T-helper 9 cell (primary cell): ENCODE results near the gene DYNC1H1.

ENCODE experiments used
- DNase-seq: peaks from one replicate; pipeline ENCODE4 v3.0.0-alpha.2; 2020
- total RNA-seq, 2 donors: gene quantifications; one replicate each; lab custom pipeline; 2026; lab: John Stamatoyannopoulos, UW

Gene DYNC1H1
- total RNA-seq, result 651 to 808 reads per million in 2 donors

- peak; percentile 83 for DNase-seq
Observed at GRCh38 chr14:101964297-101965180, at the start of gene DYNC1H1. Gene DYNC1H1 (plus strand): TSS chr14:101964573. CDS start chr14:101964692, 119 bp downstream.

GRCh38 chr14:101915871-101916815 is 48.2 kb upstream of the DYNC1H1 start:
- DNase-seq, result no peak

DNA sequence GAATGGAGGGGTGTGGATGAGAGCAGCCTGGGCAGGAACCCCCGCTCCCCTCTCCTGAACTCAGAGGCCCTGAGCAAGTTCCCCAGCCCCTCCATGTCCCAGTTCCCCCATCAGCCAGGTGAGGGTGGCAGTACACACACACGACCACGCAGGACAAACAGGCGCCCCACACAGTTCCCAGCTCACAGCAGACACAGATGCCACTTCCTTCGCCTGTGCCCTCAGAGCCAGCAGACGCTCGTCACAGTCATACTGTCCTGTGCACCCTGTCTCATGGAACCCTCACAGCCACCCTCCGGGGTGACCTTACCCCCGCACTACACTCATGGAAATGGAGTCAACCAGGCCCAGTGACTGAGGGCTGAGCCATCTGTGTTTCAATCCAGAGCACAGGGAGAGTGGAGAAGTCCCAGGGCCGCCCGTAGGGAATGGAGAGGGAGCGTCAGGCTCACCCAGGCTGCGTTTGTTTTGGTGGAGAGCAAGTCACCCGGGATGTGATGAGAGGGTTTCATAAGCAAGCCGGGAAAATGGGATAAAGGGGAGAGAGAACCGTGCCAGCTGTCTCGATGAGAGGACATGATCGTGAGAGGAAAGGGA is 47.5 kb upstream of the DYNC1H1 start:
- DNase-seq, result no peak

- DNase-seq, result no peak
Observed at GRCh38 chr14:101917413-101918017, 46.9 kb upstream of the DYNC1H1 start.

- DNase-seq, result no peak
Observed at GRCh38 chr14:101918065-101918989, 46.0 kb upstream of the DYNC1H1 start.

DNA sequence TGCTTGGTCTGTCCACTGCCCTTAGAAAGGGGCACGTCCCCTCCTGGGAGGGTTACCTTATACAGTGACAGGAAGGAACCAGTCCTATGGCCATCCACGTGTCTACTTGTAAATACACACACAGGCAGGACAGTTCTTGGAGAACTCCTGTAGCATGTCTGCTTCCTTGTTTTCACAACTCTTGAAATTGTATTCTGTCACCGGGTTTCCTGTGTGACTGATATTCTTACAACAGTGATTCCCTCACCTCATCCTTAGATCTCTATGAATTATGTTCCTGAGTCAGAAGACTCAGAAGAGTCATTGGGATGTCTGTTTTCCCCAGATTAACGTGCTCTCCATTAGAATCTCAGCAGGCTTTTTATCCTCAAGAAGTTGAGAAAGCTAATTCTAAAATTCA is 44.1 kb upstream of the DYNC1H1 start:
- DNase-seq, result no peak

- DNase-seq, result no peak
Observed at GRCh38 chr14:101922866-101923265, 41.5 kb upstream of the DYNC1H1 start.

GRCh38 chr14:101925152-101925551 is 39.2 kb upstream of the DYNC1H1 start:
- no peak for DNase-seq

- DNase-seq, result no peak
Observed at GRCh38 chr14:101926085-101926484, 38.3 kb upstream of the DYNC1H1 start.

DNA sequence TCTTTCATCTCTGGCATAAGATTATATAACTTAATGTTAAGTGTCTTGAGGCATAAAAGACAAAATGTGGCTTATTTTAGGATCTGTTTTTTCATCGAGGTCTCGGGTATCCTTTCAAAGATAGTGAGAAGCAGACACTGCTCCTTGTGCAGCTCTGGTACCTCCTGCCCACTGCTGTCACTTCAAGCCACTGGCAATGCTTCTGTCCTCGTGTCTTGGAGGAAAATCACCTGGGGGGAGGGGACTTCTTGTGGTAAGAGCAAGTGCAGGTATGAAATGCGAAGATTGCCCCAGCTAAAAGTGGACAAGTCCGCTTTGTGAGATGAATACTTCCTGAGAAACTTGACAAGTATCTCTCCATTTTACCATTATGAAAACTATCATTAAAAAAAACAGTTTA is 37.8 kb upstream of the DYNC1H1 start:
- DNase-seq, result no peak

DNA sequence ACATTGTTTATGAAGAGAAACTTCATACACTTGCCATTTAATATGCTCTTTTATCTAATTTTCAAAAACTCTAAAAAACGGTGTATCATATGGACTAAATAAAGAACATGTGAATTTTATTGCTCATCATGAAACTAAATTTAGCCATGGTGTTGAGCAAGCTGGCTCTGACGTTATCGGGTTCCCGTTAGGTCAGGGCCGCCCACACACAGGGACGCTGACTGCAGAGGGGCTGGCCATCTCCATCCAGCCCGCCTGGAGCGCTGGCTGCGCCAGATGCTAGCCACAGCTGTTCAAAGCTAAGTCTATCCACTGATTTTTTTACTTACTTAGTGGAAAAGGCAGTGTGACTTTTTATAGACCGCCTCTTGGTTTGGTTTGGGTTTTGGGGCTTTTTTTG is 36.5 kb upstream of the DYNC1H1 start:
- DNase-seq, result no peak

- no peak for DNase-seq
Observed at GRCh38 chr14:101928415-101928841, 35.9 kb upstream of the DYNC1H1 start.

DNA sequence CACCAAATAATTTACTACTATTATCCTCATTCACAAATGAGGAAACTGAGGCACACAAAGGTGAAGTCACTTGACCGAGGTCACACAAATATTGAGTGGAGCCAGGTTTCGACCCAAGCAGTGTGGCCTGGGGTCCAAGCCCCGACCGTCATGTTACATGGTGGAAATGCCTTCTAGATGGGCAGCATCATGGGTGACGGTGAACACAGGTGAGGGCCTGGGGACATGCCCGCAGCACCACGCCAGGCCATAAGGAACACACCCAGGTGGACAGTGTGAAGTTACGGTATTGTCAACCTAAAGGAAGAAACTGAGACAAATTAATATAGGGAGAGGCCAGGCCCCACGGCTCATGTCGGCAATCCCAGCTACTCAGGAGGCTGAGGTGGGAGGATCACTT is 35.3 kb upstream of the DYNC1H1 start:
- no peak for DNase-seq

DNA sequence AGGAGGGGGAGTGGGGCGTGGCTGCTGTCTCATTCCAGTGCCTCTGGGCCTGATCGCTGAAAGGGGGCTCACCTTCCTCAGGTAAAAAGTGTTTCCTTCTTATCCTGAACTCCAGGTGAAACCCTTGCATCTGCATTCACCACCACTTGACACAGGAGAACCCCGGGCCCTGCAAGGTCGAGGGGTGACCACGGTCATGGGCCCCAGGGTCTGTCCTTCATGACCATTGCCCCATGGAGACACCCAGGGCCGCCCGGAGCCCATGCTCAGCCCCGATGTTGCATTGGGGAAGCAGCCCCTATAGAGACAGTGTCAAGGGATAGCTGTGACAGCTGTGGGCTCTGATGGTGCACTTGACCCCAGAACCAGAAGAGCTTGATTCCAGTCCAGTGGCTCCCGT is 34.4 kb upstream of the DYNC1H1 start:
- no peak for DNase-seq

DNA sequence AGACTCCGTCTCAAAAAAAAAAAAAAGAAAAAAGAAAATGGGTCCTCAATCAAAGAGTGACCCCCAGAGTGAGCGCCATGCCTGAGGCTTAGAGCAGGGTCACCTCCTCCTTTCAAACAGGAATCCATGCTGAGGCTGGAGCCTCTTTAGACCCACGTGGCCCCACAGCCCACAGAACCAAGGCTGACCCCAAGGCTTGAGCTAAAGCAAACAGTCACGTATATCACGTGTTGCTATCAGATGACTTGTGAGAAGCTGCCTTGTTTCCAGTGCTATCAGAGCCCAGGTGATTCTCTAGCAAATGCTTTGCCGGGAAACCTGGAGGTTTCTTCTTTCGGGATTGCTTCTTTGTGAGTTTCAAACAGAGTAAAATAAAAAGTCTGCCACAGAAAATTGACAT is 31.7 kb upstream of the DYNC1H1 start:
- DNase-seq, result no peak

DNA sequence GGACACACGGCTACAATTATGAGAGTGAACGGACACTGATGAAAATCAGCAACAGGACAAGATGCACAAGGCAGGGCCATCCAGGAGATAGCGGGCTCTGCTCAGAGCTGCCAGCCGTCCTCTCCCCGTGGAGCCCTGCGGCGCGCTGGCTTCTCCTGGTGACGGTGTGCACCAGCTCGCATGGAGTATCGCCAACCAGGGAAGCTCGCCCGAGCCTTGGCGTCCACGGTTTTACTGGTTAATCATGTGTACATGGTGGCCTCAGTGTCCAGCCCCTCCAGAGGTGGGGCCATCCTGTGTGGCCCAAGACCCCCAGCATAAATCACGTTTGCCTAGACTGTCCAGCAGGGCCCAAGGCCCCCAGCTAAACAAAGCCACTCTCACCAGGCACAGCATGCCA is 31.2 kb upstream of the DYNC1H1 start:
- DNase-seq, result no peak

DNA sequence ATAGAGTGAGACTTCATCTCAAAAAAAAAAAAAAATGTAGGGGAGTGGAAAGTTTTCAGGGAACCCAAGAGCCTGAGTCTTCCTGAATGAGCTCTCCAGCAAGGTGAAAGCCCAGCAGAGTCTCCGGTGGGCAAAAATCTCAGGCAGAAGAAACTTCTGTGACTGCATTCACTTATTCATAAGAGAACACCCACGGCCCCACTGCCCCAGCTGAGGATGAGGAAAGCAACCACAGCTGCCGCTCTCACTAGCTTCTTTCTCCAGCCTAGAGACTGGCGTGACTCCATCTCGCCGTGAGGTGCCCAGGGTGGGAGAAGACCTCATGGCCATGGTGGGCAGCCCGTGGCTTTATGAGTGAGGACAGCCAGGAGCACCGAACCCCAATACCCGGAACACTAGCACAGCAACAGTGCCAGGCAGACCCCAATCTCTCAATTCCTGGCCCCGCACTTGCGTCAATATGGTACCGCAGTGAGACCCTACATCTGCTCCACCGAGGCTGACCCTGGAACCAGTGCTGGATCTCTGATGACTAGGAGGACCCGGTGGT is 29.7 kb upstream of the DYNC1H1 start:
- no peak for DNase-seq

DNA sequence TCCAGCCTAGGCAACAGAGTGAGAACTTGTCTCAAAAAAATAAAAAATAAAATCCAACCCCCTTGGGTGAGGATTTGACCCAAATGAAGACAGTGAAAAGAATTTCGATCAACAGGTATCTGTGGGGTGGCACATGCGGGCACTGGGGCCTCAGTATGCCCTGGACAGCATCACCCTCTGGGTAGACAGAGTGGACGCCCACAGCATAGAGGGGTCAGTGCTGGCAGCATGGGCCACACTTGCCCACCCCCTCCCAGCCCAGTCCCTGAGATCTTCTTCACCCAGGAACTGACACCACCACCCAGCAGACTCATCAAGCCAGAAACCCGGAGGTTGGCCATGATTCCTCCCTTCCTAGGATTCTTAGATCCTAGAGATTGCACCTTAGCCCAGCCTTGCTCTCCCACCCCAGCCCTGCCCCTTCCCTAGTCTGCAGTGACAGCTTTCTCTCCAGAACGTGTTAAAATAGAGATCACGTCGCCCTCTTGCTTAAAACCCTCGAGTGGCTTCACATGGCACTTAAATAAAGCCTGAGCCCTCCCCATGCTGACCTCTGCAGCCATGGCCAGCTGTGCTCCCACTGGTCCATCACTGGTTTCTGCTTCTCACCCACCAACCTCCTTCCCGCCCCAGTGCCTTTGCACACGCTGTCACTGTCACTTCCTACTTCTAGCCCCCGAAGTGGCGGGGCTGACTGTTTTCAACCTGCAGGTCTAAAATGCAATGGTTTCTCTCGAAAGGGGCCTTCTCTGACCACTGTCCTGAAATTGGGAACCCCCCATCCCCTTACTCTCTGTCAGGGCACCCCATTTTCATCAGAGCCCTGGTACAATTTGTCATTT is 26.2 kb upstream of the DYNC1H1 start:
- DNase-seq, result no peak

GRCh38 chr14:101939646-101940170 is 24.7 kb upstream of the DYNC1H1 start:
- no peak for DNase-seq

DNA sequence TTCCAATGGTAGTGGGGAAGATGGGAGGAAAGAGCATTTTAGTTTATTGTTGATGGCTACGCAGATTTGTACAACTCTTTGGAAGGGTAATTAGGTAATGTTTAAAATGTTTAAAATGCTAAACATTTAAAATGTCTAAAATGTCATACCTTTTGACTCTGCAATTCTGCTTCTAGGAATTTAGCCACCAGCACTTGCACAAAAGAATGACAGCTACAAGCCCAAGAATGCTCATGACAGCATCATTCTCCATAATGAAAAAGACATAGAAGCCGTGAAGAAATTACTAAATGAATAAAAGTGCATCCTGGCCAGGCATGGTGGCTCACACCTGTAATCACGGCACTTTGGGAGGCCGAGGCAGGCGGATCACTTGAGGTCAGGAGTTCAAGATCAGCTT is 19.9 kb upstream of the DYNC1H1 start:
- no peak for DNase-seq
